OCI-LY3 (cell line): ENCODE measurements around the gene SESN1.

Experiments used
- H2AFZ ChIP-seq: fragments of 200-600, 300-600 bp; shearing (Covaris generic); 2 replicates; pipeline ENCODE4 v1.6.0; 2014; ENCODE audit warnings: antibody characterized with exemption, low read depth, low read length
- H3K27ac ChIP-seq: fragments of 200-600, 300-600 bp; sonication (generic); 2 replicates; pipeline ENCODE4 v1.5.1; 2014; ENCODE audit warnings: mild to moderate bottlenecking, low read length, moderate library complexity, mixed read lengths
- H3K27me3 ChIP-seq: fragments of 200-600, 300-600 bp; sonication (generic); 2 replicates; pipeline ENCODE4 v1.6.1; 2014; ENCODE audit warnings: low read depth, low read length, mixed read lengths
- H3K36me3 ChIP-seq: fragments of 200-600, 300-600 bp; sonication (generic); replicated peaks from 2 replicates; pipeline ENCODE3; 2014; ENCODE audit warnings: low read depth, low read length, mixed read lengths
- H3K4me1 ChIP-seq: fragments of 300-600, 200-600 bp; sonication (generic); 2 replicates; pipeline ENCODE4 v1.6.1; 2014; ENCODE audit warnings: low read length, mixed read lengths
- H3K4me2 ChIP-seq: fragments of 200-600, 300-600 bp; sonication (generic); 2 replicates; pipeline ENCODE4 v1.6.1; 2014; ENCODE audit warnings: low read length, mixed read lengths
- H3K4me3 ChIP-seq: fragments of 300-600, 200-600 bp; sonication (generic); 2 replicates; pipeline ENCODE4 v1.5.1; 2014; ENCODE audit warnings: antibody characterized with exemption, mild to moderate bottlenecking, low read length, moderate library complexity
- H3K79me2 ChIP-seq: fragments of 300-600, 200-600 bp; shearing (Covaris generic); 2 replicates; pipeline ENCODE4 v1.6.1; 2014; ENCODE audit warnings: mild to moderate bottlenecking, low read length, mixed read lengths
- H3K9ac ChIP-seq: fragments of 300-600, 200-600 bp; shearing (Covaris generic); 2 replicates; pipeline ENCODE4 v1.6.0; 2014; ENCODE audit warnings: mild to moderate bottlenecking, low read length, moderate library complexity
- H3K9me3 ChIP-seq: fragments of 200-600, 300-600 bp; shearing (Covaris generic); 2 replicates; pipeline ENCODE4 v1.6.1; 2014; ENCODE audit warnings: low read length, mixed read lengths; ENCODE audit not compliant: insufficient read depth
- H4K20me1 ChIP-seq: fragments of 200-600, 300-600 bp; sonication (generic); 2 replicates; pipeline ENCODE4 v1.6.1; 2016; ENCODE audit warnings: low read length, mixed read lengths; ENCODE audit not compliant: insufficient read depth
- CTCF ChIP-seq: fragments of 200-600, 300-600 bp; sonication (generic); IDR thresholded peaks from 2 replicates; pipeline ENCODE4 v1.5.1; 2014; ENCODE audit warnings: antibody characterized with exemption, low read length, low read depth
- EZH2phosphoT487 ChIP-seq: fragments of 200-600 bp; shearing (Covaris generic); IDR thresholded peaks from 2 replicates; pipeline ENCODE4 v1.6.1; 2018; ENCODE audit warnings: antibody characterized with exemption, mixed run types, low read depth

SESN1 gene

GRCh38 chr6:108953681-108954080 lies 141.0 kb downstream of the SESN1 start:
- H3K4me3 ChIP-seq = no peak overlapping the region
- no peak overlapping the region for H2AFZ ChIP-seq
- H3K9me3 ChIP-seq = no peaks in the 10 kb centered on the region
- H3K27ac ChIP-seq = no peak overlapping the region
- H3K9ac ChIP-seq = no peak overlapping the region
- no peaks in the 10 kb centered on the region for H3K27me3 ChIP-seq
- H3K79me2 ChIP-seq = no peaks in the 10 kb centered on the region
- H3K36me3 ChIP-seq = no peaks in the 10 kb centered on the region
- peaks cover 10% of the 10 kb centered on the region for H3K4me1 ChIP-seq
- H3K4me2 ChIP-seq = no peak overlapping the region
- TF ChIP-seq CTCF (no peak), EZH2phosphoT487 (no peak)
- H4K20me1 ChIP-seq = no peaks in the 10 kb centered on the region

GRCh38 chr6:108952776-108953486 lies 141.7 kb downstream of the SESN1 start:
- H3K4me3 ChIP-seq = no peak overlapping the region
- no peaks in the 10 kb centered on the region for H4K20me1 ChIP-seq
- H3K27ac ChIP-seq = no peak overlapping the region
- H3K79me2 ChIP-seq = no peaks in the 10 kb centered on the region
- no peaks in the 10 kb centered on the region for H3K9me3 ChIP-seq
- H3K36me3 ChIP-seq = no peaks in the 10 kb centered on the region
- no peak overlapping the region for H2AFZ ChIP-seq
- TF ChIP-seq CTCF (no peak), EZH2phosphoT487 (no peak)
- peaks cover 10% of the 10 kb centered on the region for H3K4me1 ChIP-seq
- no peak overlapping the region for H3K9ac ChIP-seq
- H3K4me2 ChIP-seq = no peak overlapping the region
- H3K27me3 ChIP-seq = no peaks in the 10 kb centered on the region

GRCh38 chr6:108951351-108951953 lies 143.2 kb downstream of the SESN1 start:
- Histone ChIP-seq H3K9ac (no peak overlapping the region), H3K27me3 (no peaks in the 10 kb centered on the region), H3K4me3 (no peak overlapping the region), H4K20me1 (no peaks in the 10 kb centered on the region), H3K79me2 (no peaks in the 10 kb centered on the region), H3K9me3 (no peaks in the 10 kb centered on the region), H3K4me2 (no peak overlapping the region), H3K27ac (no peak overlapping the region), H3K36me3 (no peaks in the 10 kb centered on the region), H3K4me1 (peaks cover 10% of the 10 kb centered on the region), H2AFZ (no peak overlapping the region)
- TF ChIP-seq EZH2phosphoT487 (no peak), CTCF (no peak)

GRCh38 chr6:108948181-108948661 lies 146.4 kb downstream of the SESN1 start:
- Histone ChIP-seq H3K36me3 (no peaks in the 10 kb centered on the region), H3K79me2 (no peaks in the 10 kb centered on the region), H3K4me3 (no peak overlapping the region), H3K4me1 (no peaks in the 10 kb centered on the region), H3K9me3 (no peaks in the 10 kb centered on the region), H3K27me3 (no peaks in the 10 kb centered on the region), H3K9ac (no peak overlapping the region), H2AFZ (no peak overlapping the region), H3K27ac (no peak overlapping the region), H4K20me1 (no peaks in the 10 kb centered on the region), H3K4me2 (no peak overlapping the region)
- TF ChIP-seq EZH2phosphoT487 (no peak), CTCF (no peak)
